H1 (cell line): ENCODE results near the gene TMEM200C. TPM values are rescaled to one million over a fixed set of nuclear protein-coding genes. Genes with fewer than 3 reads are reported as not detected.

Experiments used
- CTCF ChIA-PET: fragments of 300-600 bp; sonication (Branson Sonifier 250); formaldehyde crosslinking; loops from one replicate; lab custom pipeline; 2021; ENCODE audit not compliant: partially characterized antibody; lab: Charles Lee
- POLR2A ChIA-PET: fragments of 300-600 bp; sonication (Branson Sonifier 250); formaldehyde crosslinking; loops from one replicate; lab custom pipeline; 2021; ENCODE audit warnings: inconsistent platforms; ENCODE audit not compliant: partially characterized antibody; lab: Charles Lee
- DNase-seq, 2 experiments: peaks; one replicate each; pipeline versions ENCODE4 v3.0.0 to v3.0.0-alpha.2; 2010 to 2022; ENCODE audit warnings: low spot score in 2 of 2, low read depth in 1 of 2, mixed read lengths in 1 of 2
- FAIRE-seq: peaks from 2 replicates; lab custom pipeline; 2011; peaks lifted over from hg19 to GRCh38; lab: Jason Lieb, UNC
- H2AFZ ChIP-seq: 2 replicates; pipeline ENCODE4 v1.8.1; 2012; ENCODE audit warnings: low read length, inconsistent platforms
- H2AK5ac ChIP-seq: 2 replicates; pipeline ENCODE4 v1.6.1; 2013; ENCODE audit warnings: low read depth, low read length
- H2BK120ac ChIP-seq: replicated peaks from 2 replicates; pipeline ENCODE3; 2013; ENCODE audit warnings: low read depth, low read length, inconsistent platforms
- H2BK12ac ChIP-seq: 2 replicates; pipeline ENCODE4 v1.6.1; 2013; ENCODE audit warnings: low read depth, low read length
- H2BK15ac ChIP-seq: 2 replicates; pipeline ENCODE4 v1.6.1; 2013; ENCODE audit warnings: low read length
- H2BK20ac ChIP-seq: 2 replicates; pipeline ENCODE4 v1.6.1; 2013; ENCODE audit warnings: low read length
- H2BK5ac ChIP-seq: 2 replicates; pipeline ENCODE4 v1.6.1; 2013; ENCODE audit warnings: low read depth, low read length
- H3K14ac ChIP-seq: 2 replicates; pipeline ENCODE4 v1.6.1; 2013; ENCODE audit warnings: inconsistent platforms; ENCODE audit not compliant: insufficient read length
- H3K18ac ChIP-seq: 2 replicates; pipeline ENCODE4 v1.6.1; 2013; ENCODE audit warnings: low read length; ENCODE audit errors: extremely low read depth
- H3K23ac ChIP-seq: 2 replicates; pipeline ENCODE4 v1.6.1; 2013; ENCODE audit warnings: inconsistent platforms; ENCODE audit not compliant: insufficient read length
- H3K23me2 ChIP-seq: 2 replicates; pipeline ENCODE4 v1.6.1; 2013; ENCODE audit warnings: low read depth, low read length
- H3K27ac ChIP-seq: 2 replicates; pipeline ENCODE4 v1.6.1; 2011; ENCODE audit warnings: low read depth, low read length, inconsistent platforms
- H3K27me3 ChIP-seq, 4 experiments: replicated peaks in 1 of 4; 1 replicate in 1 of 4; 2 replicates in 3 of 4; pipeline versions ENCODE4 v1.6.1 to v1.8.1; 2011 to 2013; ENCODE audit warnings: low read length in 3 of 4, mild to moderate bottlenecking in 3 of 4, inconsistent platforms in 2 of 4, mixed read lengths in 2 of 4, moderate library complexity in 1 of 4; ENCODE audit not compliant: control insufficient read depth in 3 of 4, insufficient read depth in 3 of 4; ENCODE audit errors: extremely low read depth in 1 of 4
- H3K36me3 ChIP-seq, 4 experiments: 2 replicates each; pipeline versions ENCODE4 v1.6.1 to v1.8.1; 2011 to 2013; ENCODE audit warnings: mild to moderate bottlenecking in 4 of 4, low read length in 3 of 4, moderate library complexity in 2 of 4, control low read depth in 1 of 4, inconsistent platforms in 1 of 4; ENCODE audit not compliant: insufficient read depth in 4 of 4, control insufficient read depth in 2 of 4
- H3K4ac ChIP-seq: replicated peaks from 2 replicates; pipeline ENCODE3; 2013; ENCODE audit warnings: low read length, low read depth, mixed read lengths, inconsistent platforms; ENCODE audit not compliant: insufficient read length
- H3K4me1 ChIP-seq, 4 experiments: replicated peaks in 1 of 4; 1 replicate in 1 of 4; 2 replicates in 3 of 4; pipeline versions ENCODE4 v1.6.1 to v1.8.1; 2011 to 2013; ENCODE audit warnings: low read length in 3 of 4, inconsistent platforms in 2 of 4, mixed read lengths in 1 of 4; ENCODE audit not compliant: insufficient read depth in 4 of 4, control insufficient read depth in 3 of 4
- H3K4me2 ChIP-seq, 2 experiments: 2 replicates each; pipeline versions ENCODE4 v1.6.1 to v1.8.1; 2011 to 2013; ENCODE audit warnings: low read depth in 2 of 2, low read length in 2 of 2, control low read depth in 1 of 2, inconsistent platforms in 1 of 2, mild to moderate bottlenecking in 1 of 2; ENCODE audit not compliant: insufficient read depth in 1 of 2
- H3K4me3 ChIP-seq, 4 experiments: fragments of 200-600, 300-600 bp in 1 of 4; sonication (generic), shearing (Covaris generic), sonication (Bioruptor Twin) in 1 of 4; 2 replicates each; pipeline versions ENCODE4 v1.5.1 to v1.8.1; 2011 to 2016; ENCODE audit warnings: low read length in 4 of 4, low read depth in 3 of 4, control low read depth in 2 of 4, inconsistent platforms in 2 of 4, mild to moderate bottlenecking in 2 of 4, mixed read lengths in 1 of 4, moderate library complexity in 1 of 4; ENCODE audit not compliant: insufficient read depth in 2 of 4; ENCODE audit errors: extremely low read depth in 1 of 4
- H3K56ac ChIP-seq: replicated peaks from 2 replicates; pipeline ENCODE3; 2013; ENCODE audit warnings: low read depth, mild to moderate bottlenecking, mixed read lengths, low read length, inconsistent platforms; ENCODE audit not compliant: insufficient read length
- H3K79me1 ChIP-seq: 2 replicates; pipeline ENCODE4 v1.6.1; 2013; ENCODE audit warnings: low read depth, low read length, control low read depth
- H3K79me2 ChIP-seq, 2 experiments: 2 replicates each; pipeline versions ENCODE4 v1.6.1 to v1.8.1; 2012 to 2013; ENCODE audit warnings: low read length in 2 of 2, mild to moderate bottlenecking in 2 of 2, inconsistent platforms in 1 of 2; ENCODE audit not compliant: insufficient read depth in 2 of 2, control insufficient read depth in 1 of 2
- H3K9ac ChIP-seq, 4 experiments: replicated peaks in 1 of 4; 1 replicate in 1 of 4; 2 replicates in 3 of 4; pipeline versions ENCODE4 v1.6.1 to v1.8.1; 2011 to 2013; ENCODE audit warnings: low read depth in 3 of 4, low read length in 3 of 4, control low read depth in 2 of 4, mild to moderate bottlenecking in 2 of 4, moderate library complexity in 2 of 4, inconsistent platforms in 1 of 4; ENCODE audit errors: extremely low read depth in 1 of 4
- H3K9me3 ChIP-seq, 2 experiments: 2 replicates each; pipeline versions ENCODE4 v1.6.1 to v1.8.1; 2012 to 2013; ENCODE audit warnings: mild to moderate bottlenecking in 2 of 2, moderate library complexity in 2 of 2, control low read depth in 1 of 2, inconsistent platforms in 1 of 2, low read depth in 1 of 2, low read length in 1 of 2, mixed read lengths in 1 of 2; ENCODE audit not compliant: insufficient read depth in 2 of 2
- H4K20me1 ChIP-seq, 2 experiments: replicated peaks in 1 of 2; 2 replicates each; pipeline versions ENCODE3 to v1.8.1; 2011 to 2013; ENCODE audit warnings: inconsistent platforms in 2 of 2, low read length in 2 of 2, mild to moderate bottlenecking in 1 of 2; ENCODE audit not compliant: insufficient read depth in 2 of 2, control insufficient read depth in 1 of 2
- H4K5ac ChIP-seq: 2 replicates; pipeline ENCODE4 v1.6.1; 2013; ENCODE audit warnings: low read length, low read depth, mixed read lengths, inconsistent platforms; ENCODE audit not compliant: insufficient read length
- H4K8ac ChIP-seq: 2 replicates; pipeline ENCODE4 v1.8.0; 2013; ENCODE audit warnings: mild to moderate bottlenecking, moderate library complexity, low read length, inconsistent platforms; ENCODE audit not compliant: insufficient read depth; ENCODE audit errors: extremely low read depth
- H4K91ac ChIP-seq: replicated peaks from 2 replicates; pipeline ENCODE3; 2013; ENCODE audit warnings: low read length, mixed read lengths, inconsistent platforms; ENCODE audit not compliant: insufficient read length
- ATF3 ChIP-seq: IDR thresholded peaks from 2 replicates; pipeline ENCODE4 v1.6.1; 2011; ENCODE audit warnings: low read depth, mild to moderate bottlenecking, low read length; ENCODE audit not compliant: insufficient read depth
- CEBPB ChIP-seq: IDR thresholded peaks from 2 replicates; pipeline ENCODE4 v1.6.1; 2012; ENCODE audit warnings: low read depth, low read length
- POU5F1 ChIP-seq: IDR thresholded peaks from 2 replicates; pipeline ENCODE4 v1.6.1; 2011; ENCODE audit warnings: low read depth, mild to moderate bottlenecking, low read length, moderate library complexity
- WGBS, 2 experiments: shearing (Covaris generic) in 1 of 2; methylation state at CpG; one replicate each; pipeline versions ENCODE4 v1.1.6 to v1.1.7; 2013 to 2015; ENCODE audit warnings: low lambda C conversion rate in 2 of 2, mixed read lengths in 2 of 2, inconsistent platforms in 1 of 2, low coverage in 1 of 2, missing lambda C conversion rate in 1 of 2; ENCODE audit not compliant: insufficient replicate concordance in 2 of 2, insufficient coverage in 1 of 2, insufficient read length in 1 of 2; ENCODE audit errors: extremely low coverage in 1 of 2, missing lambda C conversion rate in 1 of 2; 5-methylcytosine and 5-hydroxymethylcytosine counted together
- polyA plus RNA-seq, 7 experiments: library from polyadenylated mRNA; depleted of rRNA in 3 of 7; stranded (reverse) in 5 of 7; unstranded in 2 of 7; fragments of >200 nt in 5 of 7; fragments of 200-250 nt in 2 of 7; gene quantifications; 1 replicate in 5 of 7; 2 replicates in 1 of 7; 4 replicates in 1 of 7; pipeline versions ENCODE4 v1.2.1 to v1.2.3, GENCODE V29; 2011 to 2013; ENCODE audit warnings: missing spikeins in 2 of 7, mixed read lengths in 2 of 7
- total RNA-seq: library from RNA; stranded (reverse); fragmentation: NEBNext Ultra II Directional; extraction: Animal tissue kit (Norgen Biotek cat#: 25700); gene quantifications from 2 replicates; pipeline ENCODE4 v1.2.1, GENCODE V29; 2021

TMEM200C gene
- total and polyA plus RNA-seq, 2 of the 8 experiments (the other 6 are each of a cell fraction or from before 2014, with no cell fraction given), result 3.4 to 9.6 TPM

- ChIA-PET CTCF (interaction anchor here (0.9 to 1.6 kb wide), 2 partner anchors 18 to 41 kb away, joined by 3 to 9 read pairs; no protein-coding TSS in a partner anchor), POLR2A (interaction anchor here (0.7 to 1.9 kb wide), 4 partner anchors 9 to 33 kb away, joined by 3 to 6 read pairs (median 4); no protein-coding TSS in a partner anchor)
- Histone ChIP-seq H3K14ac (no peak overlapping the region), H3K56ac (no peak overlapping the region), H2BK5ac (no peak overlapping the region), H3K36me3 (no peaks in the 10 kb centered on the region; a peak in 1 of 8 replicates), H3K4me3 (no peak overlapping the region), H2AK5ac (no peak overlapping the region), H3K79me1 (no peaks in the 10 kb centered on the region), H3K27ac (no peak overlapping the region), H3K4me2 (0 out of 4 replicates have a peak overlapping the region, but pooled peaks of 1 of the 2 experiments have one; percentile 22), H3K18ac (no peak overlapping the region), H2BK12ac (no peak overlapping the region), H3K9ac (no peak overlapping the region), H3K4ac (no peak overlapping the region), H3K79me2 (no peaks in the 10 kb centered on the region), H3K4me1 (peaks cover 0 to 6% (median 1%) of the 10 kb centered on the region in 4 experiments; a peak in 2 of 7 replicates), H2BK20ac (no peak overlapping the region), H3K27me3 (no peaks in the 10 kb centered on the region), H3K9me3 (no peaks in the 10 kb centered on the region), H2BK120ac (no peak overlapping the region), H2BK15ac (no peak overlapping the region), H3K23me2 (no peaks in the 10 kb centered on the region), H4K5ac (no peak overlapping the region), H3K23ac (no peak overlapping the region), H4K8ac (no peak overlapping the region), H2AFZ (no peak overlapping the region), H4K20me1 (no peaks in the 10 kb centered on the region), H4K91ac (no peak overlapping the region)
- peak; percentile 42 for FAIRE-seq
- WGBS, 2 experiments, result 89% methylated on average over 2 of the region's 2 CpGs; no CpG with 5 or more reads in 1 of the 2 experiments
- TF ChIP-seq POU5F1, result no peak
- TF ChIP-seq ATF3, result no peak
- TF ChIP-seq CEBPB, result 0 out of 2 replicates have a peak, but pooled peaks have one; percentile 44
- no peak for DNase-seq
Measured at GRCh38 chr18:5909125-5909524, 13.8 kb upstream of the TMEM200C start.
